Liver (tissue), 9 donors: ENCODE data around the gene RREB1. TPM values are rescaled to one million over a fixed set of nuclear protein-coding genes. Genes with fewer than 3 reads are reported as not detected.

ENCODE experiments used
- DNase-seq: peaks from one replicate; pipeline ENCODE4 v3.0.0-alpha.2; 2017; ENCODE audit warnings: low spot score
- H3K27ac ChIP-seq, 2 donors: one replicate each; pipeline ENCODE4 v1.7.0; 2013; ENCODE audit warnings: inconsistent platforms in 2 of 2, low read length in 2 of 2, control low read depth in 1 of 2, low read depth in 1 of 2, mild to moderate bottlenecking in 1 of 2
- H3K27me3 ChIP-seq, 4 donors: one replicate each; pipeline versions ENCODE4 v1.6.1 to v1.7.0; 2013; ENCODE audit warnings: low read length in 3 of 4, inconsistent platforms in 1 of 4, mild to moderate bottlenecking in 1 of 4, moderate library complexity in 1 of 4; ENCODE audit not compliant: control insufficient read depth in 4 of 4, insufficient read depth in 4 of 4
- H3K36me3 ChIP-seq, 4 donors: one replicate each; pipeline versions ENCODE4 v1.6.1 to v1.7.0; 2013; ENCODE audit warnings: low read length in 3 of 4, mild to moderate bottlenecking in 3 of 4, low read depth in 1 of 4, moderate library complexity in 1 of 4; ENCODE audit not compliant: control insufficient read depth in 4 of 4, insufficient read depth in 3 of 4
- H3K4me1 ChIP-seq, 4 donors: one replicate each; pipeline versions ENCODE4 v1.6.1 to v1.7.0; 2013; ENCODE audit warnings: low read length in 3 of 4, mild to moderate bottlenecking in 3 of 4, moderate library complexity in 1 of 4; ENCODE audit not compliant: control insufficient read depth in 4 of 4, insufficient read depth in 4 of 4
- H3K4me3 ChIP-seq, 3 donors: one replicate each; pipeline versions ENCODE4 v1.6.1 to v1.7.0; 2013; ENCODE audit warnings: low read length in 3 of 3, control low read depth in 1 of 3, low read depth in 1 of 3, mild to moderate bottlenecking in 1 of 3
- H3K9ac ChIP-seq, 2 donors: one replicate each; pipeline ENCODE4 v1.7.0; 2013; ENCODE audit warnings: low read length in 2 of 2, mild to moderate bottlenecking in 2 of 2, moderate library complexity in 2 of 2, control low read depth in 1 of 2, low read depth in 1 of 2
- H3K9me3 ChIP-seq, 4 donors: one replicate each; pipeline versions ENCODE4 v1.6.1 to v1.7.0; 2013; ENCODE audit warnings: low read length in 3 of 4; ENCODE audit not compliant: control insufficient read depth in 4 of 4
- ATF3 ChIP-seq: IDR thresholded peaks from 2 replicates; pipeline ENCODE4 v1.6.1; 2016; ENCODE audit warnings: antibody characterized with exemption
- CTCF ChIP-seq: fragments of 150-350 bp; IDR thresholded peaks from 2 replicates; pipeline ENCODE4 v1.5.1; 2017; ENCODE audit warnings: improper control_type of control experiment, low read depth, low read length; ENCODE audit not compliant: missing input control
- EGR1 ChIP-seq, 2 donors: IDR thresholded peaks; 2 replicates each; pipeline ENCODE4 v1.6.1; 2016 to 2018; ENCODE audit warnings: antibody characterized with exemption in 2 of 2, low read depth in 2 of 2
- FOXA1 ChIP-seq: IDR thresholded peaks from 2 replicates; pipeline ENCODE4 v1.6.1; 2016; ENCODE audit warnings: antibody characterized with exemption
- FOXA2 ChIP-seq: IDR thresholded peaks from 2 replicates; pipeline ENCODE4 v1.6.1; 2016; ENCODE audit warnings: antibody characterized with exemption
- GABPA ChIP-seq, 2 donors: IDR thresholded peaks in 1 of 2; conservative IDR thresholded peaks in 1 of 2; 2 replicates each; pipeline ENCODE4 v1.6.1; 2016; ENCODE audit warnings: antibody characterized with exemption in 2 of 2, mild to moderate bottlenecking in 1 of 2, moderate library complexity in 1 of 2
- HNF4A ChIP-seq, 2 donors: conservative IDR thresholded peaks; 2 replicates each; pipeline ENCODE4 v1.6.1; 2016; ENCODE audit warnings: antibody characterized with exemption in 2 of 2, mild to moderate bottlenecking in 2 of 2
- HNF4G ChIP-seq: IDR thresholded peaks from 2 replicates; pipeline ENCODE4 v1.6.1; 2016; ENCODE audit warnings: antibody characterized with exemption
- JUND ChIP-seq, 2 donors: IDR thresholded peaks; 2 replicates each; pipeline ENCODE4 v1.6.1; 2016; ENCODE audit warnings: antibody characterized with exemption in 2 of 2
- NR2F2 ChIP-seq: IDR thresholded peaks from 2 replicates; pipeline ENCODE4 v1.6.1; 2016; ENCODE audit warnings: antibody characterized with exemption
- RAD21 ChIP-seq, 2 donors: IDR thresholded peaks; 2 replicates each; pipeline ENCODE4 v1.6.1; 2016; ENCODE audit warnings: antibody characterized with exemption in 2 of 2, mild to moderate bottlenecking in 2 of 2
- RXRA ChIP-seq, 2 donors: IDR thresholded peaks; 2 replicates each; pipeline ENCODE4 v1.6.1; 2017 to 2018; ENCODE audit warnings: antibody characterized with exemption in 2 of 2, mild to moderate bottlenecking in 1 of 2
- SP1 ChIP-seq: IDR thresholded peaks from 2 replicates; pipeline ENCODE4 v1.6.1; 2018; ENCODE audit warnings: antibody characterized with exemption, mild to moderate bottlenecking
- TAF1 ChIP-seq: conservative IDR thresholded peaks from 2 replicates; pipeline ENCODE4 v1.6.1; 2016; ENCODE audit warnings: antibody characterized with exemption, mild to moderate bottlenecking
- YY1 ChIP-seq: IDR thresholded peaks from 2 replicates; pipeline ENCODE4 v1.6.1; 2016; ENCODE audit warnings: antibody characterized with exemption, mild to moderate bottlenecking
- WGBS: extraction: QIAGEN DNeasy Blood & Tissue Kit; methylation state at CpG from one replicate; pipeline ENCODE4 v1.1.7; 2013; 5-methylcytosine and 5-hydroxymethylcytosine counted together
- polyA plus RNA-seq, 2 donors: library from polyadenylated mRNA; stranded (reverse) in 1 of 2; unstranded in 1 of 2; fragments of 200-250 nt in 1 of 2; fragments of >200 nt in 1 of 2; fragmentation: Nextera tagmentation in 1 of 2; extraction: Ambion mirVana in 1 of 2; gene quantifications; one replicate each; pipeline versions ENCODE4 v1.2.1 to v1.2.3, GENCODE V29; 2013 to 2015
- total RNA-seq, 2 donors: library from RNA; depleted of rRNA; stranded (reverse); fragments of >200 nt; gene quantifications; one replicate each; pipeline ENCODE4 v1.2.3, GENCODE V29; 2014
- TF ChIP-seq, protein P1 (sequence below): IDR thresholded peaks from 2 replicates; pipeline ENCODE4 v1.6.1; 2016; ENCODE audit warnings: antibody characterized with exemption
- TF ChIP-seq, protein P2 (sequence below): IDR thresholded peaks from 2 replicates; pipeline ENCODE4 v1.6.1; 2016; ENCODE audit warnings: antibody characterized with exemption
- TF ChIP-seq, protein P3 (sequence below): IDR thresholded peaks from 2 replicates; pipeline ENCODE4 v1.6.1; 2016; ENCODE audit warnings: antibody characterized with exemption, mild to moderate bottlenecking
- donor health status: healthy.
- donor health status: healthy.
- donor health status: healthy.
- donor health status: healthy.
- donor health status: healthy.

Gene RREB1
- total and polyA plus RNA-seq, 4 donors: 10.1 to 28.9 (median 17.3) TPM

- H3K4me1 ChIP-seq: peaks cover 6 to 27% (median 16%) of the 10 kb centered on the region in 4 donors
- H3K9me3 ChIP-seq: no peaks in the 10 kb centered on the region
- TF ChIP-seq, protein P1, sequence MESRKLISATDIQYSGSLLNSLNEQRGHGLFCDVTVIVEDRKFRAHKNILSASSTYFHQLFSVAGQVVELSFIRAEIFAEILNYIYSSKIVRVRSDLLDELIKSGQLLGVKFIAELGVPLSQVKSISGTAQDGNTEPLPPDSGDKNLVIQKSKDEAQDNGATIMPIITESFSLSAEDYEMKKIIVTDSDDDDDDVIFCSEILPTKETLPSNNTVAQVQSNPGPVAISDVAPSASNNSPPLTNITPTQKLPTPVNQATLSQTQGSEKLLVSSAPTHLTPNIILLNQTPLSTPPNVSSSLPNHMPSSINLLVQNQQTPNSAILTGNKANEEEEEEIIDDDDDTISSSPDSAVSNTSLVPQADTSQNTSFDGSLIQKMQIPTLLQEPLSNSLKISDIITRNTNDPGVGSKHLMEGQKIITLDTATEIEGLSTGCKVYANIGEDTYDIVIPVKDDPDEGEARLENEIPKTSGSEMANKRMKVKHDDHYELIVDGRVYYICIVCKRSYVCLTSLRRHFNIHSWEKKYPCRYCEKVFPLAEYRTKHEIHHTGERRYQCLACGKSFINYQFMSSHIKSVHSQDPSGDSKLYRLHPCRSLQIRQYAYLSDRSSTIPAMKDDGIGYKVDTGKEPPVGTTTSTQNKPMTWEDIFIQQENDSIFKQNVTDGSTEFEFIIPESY: no peak
- no peak for TF ChIP-seq TAF1
- no peak for TF ChIP-seq YY1
- TF ChIP-seq GABPA (IDR thresholded peaks at IDR 0.05 in 1 of 2, conservative IDR thresholded peaks at IDR 0.05 in 1 of 2): no peak
- TF ChIP-seq NR2F2: no peak
- TF ChIP-seq, protein P2, sequence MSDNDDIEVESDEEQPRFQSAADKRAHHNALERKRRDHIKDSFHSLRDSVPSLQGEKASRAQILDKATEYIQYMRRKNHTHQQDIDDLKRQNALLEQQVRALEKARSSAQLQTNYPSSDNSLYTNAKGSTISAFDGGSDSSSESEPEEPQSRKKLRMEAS: no peak
- no peak for TF ChIP-seq JUND (IDR thresholded peaks at IDR 0.05)
- TF ChIP-seq SP1: no peak
- no peak for TF ChIP-seq ATF3
- no peak for TF ChIP-seq FOXA1
- TF ChIP-seq RAD21 (IDR thresholded peaks at IDR 0.05): no peak
- TF ChIP-seq HNF4A (conservative IDR thresholded peaks at IDR 0.05): no peak
- no peak for DNase-seq
- no peaks in the 10 kb centered on the region for H3K36me3 ChIP-seq
- peak overlapping the region in 1 of 2 donors; percentile 53 for H3K9ac ChIP-seq
- peak overlapping the region; percentile 40 to 70 for H3K27ac ChIP-seq
- no peak overlapping the region for H3K4me3 ChIP-seq
- H3K27me3 ChIP-seq: no peaks in the 10 kb centered on the region
- WGBS: 94% methylated on average over 5 of the region's 5 CpGs
These were observed 162.1 kb downstream of the RREB1 start for GRCh38 chr6:7269816-7270215.

GRCh38 chr6:7270320-7271204 is 162.8 kb downstream of the RREB1 start:
- no peaks in the 10 kb centered on the region for H3K36me3 ChIP-seq
- H3K9ac ChIP-seq: peak overlapping the region in 1 of 2 donors; percentile 53
- DNase-seq: no peak
- peaks cover 6 to 21% (median 14%) of the 10 kb centered on the region in 4 donors for H3K4me1 ChIP-seq
- H3K27ac ChIP-seq: peak overlapping the region; percentile 40 to 70
- peak; percentile 93 for TF ChIP-seq YY1
- TF ChIP-seq JUND (IDR thresholded peaks at IDR 0.05): peak in 1 of 2 donors; percentile 64
- peak; percentile 97 to 99 for TF ChIP-seq HNF4A (conservative IDR thresholded peaks at IDR 0.05)
- TF ChIP-seq, protein P2: peak; percentile 85
- TF ChIP-seq TAF1: peak; percentile 92
- peak in 1 of 2 donors; percentile 85 for TF ChIP-seq EGR1 (IDR thresholded peaks at IDR 0.05; ENCODE audit: low read depth in 2 of 2)
- peak; percentile 65 for TF ChIP-seq FOXA2
- TF ChIP-seq NR2F2: peak; percentile 70
- TF ChIP-seq ATF3: peak; percentile 25
- TF ChIP-seq SP1: peak; percentile 100
- TF ChIP-seq FOXA1: peak; percentile 61
- TF ChIP-seq, protein P3, sequence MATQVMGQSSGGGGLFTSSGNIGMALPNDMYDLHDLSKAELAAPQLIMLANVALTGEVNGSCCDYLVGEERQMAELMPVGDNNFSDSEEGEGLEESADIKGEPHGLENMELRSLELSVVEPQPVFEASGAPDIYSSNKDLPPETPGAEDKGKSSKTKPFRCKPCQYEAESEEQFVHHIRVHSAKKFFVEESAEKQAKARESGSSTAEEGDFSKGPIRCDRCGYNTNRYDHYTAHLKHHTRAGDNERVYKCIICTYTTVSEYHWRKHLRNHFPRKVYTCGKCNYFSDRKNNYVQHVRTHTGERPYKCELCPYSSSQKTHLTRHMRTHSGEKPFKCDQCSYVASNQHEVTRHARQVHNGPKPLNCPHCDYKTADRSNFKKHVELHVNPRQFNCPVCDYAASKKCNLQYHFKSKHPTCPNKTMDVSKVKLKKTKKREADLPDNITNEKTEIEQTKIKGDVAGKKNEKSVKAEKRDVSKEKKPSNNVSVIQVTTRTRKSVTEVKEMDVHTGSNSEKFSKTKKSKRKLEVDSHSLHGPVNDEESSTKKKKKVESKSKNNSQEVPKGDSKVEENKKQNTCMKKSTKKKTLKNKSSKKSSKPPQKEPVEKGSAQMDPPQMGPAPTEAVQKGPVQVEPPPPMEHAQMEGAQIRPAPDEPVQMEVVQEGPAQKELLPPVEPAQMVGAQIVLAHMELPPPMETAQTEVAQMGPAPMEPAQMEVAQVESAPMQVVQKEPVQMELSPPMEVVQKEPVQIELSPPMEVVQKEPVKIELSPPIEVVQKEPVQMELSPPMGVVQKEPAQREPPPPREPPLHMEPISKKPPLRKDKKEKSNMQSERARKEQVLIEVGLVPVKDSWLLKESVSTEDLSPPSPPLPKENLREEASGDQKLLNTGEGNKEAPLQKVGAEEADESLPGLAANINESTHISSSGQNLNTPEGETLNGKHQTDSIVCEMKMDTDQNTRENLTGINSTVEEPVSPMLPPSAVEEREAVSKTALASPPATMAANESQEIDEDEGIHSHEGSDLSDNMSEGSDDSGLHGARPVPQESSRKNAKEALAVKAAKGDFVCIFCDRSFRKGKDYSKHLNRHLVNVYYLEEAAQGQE: peak; percentile 82
- no peak for TF ChIP-seq CTCF
- TF ChIP-seq RXRA (IDR thresholded peaks at IDR 0.05): peak; percentile 98 to 99
- TF ChIP-seq GABPA (IDR thresholded peaks at IDR 0.05 in 1 of 2, conservative IDR thresholded peaks at IDR 0.05 in 1 of 2): peak in 1 of 2 donors; percentile 39
- peak; percentile 61 to 63 for TF ChIP-seq RAD21 (IDR thresholded peaks at IDR 0.05)
- peak; percentile 94 for TF ChIP-seq HNF4G
- TF ChIP-seq, protein P1: peak; percentile 90
- no peaks in the 10 kb centered on the region for H3K27me3 ChIP-seq
- no peaks in the 10 kb centered on the region for H3K9me3 ChIP-seq
- no peak overlapping the region for H3K4me3 ChIP-seq
- WGBS: 46% methylated on average over 16 of the region's 16 CpGs
